ENCODE measurements around the gene KRTAP25-1.

The KRTAP25-1 gene

DNA sequence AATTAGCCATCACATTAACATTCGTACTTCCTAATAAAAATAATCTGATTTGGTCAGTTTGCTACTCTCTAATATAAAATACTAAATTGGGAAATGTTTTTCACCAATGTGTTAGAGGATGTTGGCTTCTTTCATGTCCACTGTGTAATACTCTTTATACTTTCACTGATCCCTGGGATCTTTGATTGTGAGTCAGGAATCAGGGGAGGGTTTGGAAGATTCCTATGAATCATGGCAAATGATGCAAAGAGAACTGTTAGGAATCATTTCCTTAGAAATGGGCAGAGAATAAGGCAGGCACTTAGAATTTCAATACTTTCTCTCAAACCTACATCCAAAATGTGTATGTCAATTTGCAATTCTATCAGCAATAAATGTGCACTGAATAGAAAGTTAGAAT lies 37.5 kb downstream of the KRTAP25-1 start:
- intact Hi-C loops (cut with DNase I), result no loop called here
- no peak for DNase-seq

DNA sequence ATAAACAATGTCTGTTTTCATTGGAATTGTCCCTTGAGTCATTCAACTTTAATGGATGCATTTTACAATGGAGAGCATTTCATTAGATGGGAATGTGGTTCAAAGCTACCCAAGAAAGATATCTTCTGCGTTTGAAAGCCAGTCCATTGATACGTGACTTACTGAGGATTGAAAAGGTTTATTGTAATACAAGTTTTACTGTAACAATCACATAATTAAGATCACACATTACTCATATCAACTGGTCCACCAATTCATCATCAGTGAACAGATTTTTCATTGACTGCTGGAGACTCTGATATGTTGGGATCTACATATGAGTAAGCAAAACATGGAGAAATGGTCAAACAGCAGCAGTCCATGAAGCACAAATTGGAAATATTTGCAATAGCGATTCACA lies 39.4 kb downstream of the KRTAP25-1 start:
- intact Hi-C loops (cut with DNase I), result no loop called here
- no peak for DNase-seq

DNA sequence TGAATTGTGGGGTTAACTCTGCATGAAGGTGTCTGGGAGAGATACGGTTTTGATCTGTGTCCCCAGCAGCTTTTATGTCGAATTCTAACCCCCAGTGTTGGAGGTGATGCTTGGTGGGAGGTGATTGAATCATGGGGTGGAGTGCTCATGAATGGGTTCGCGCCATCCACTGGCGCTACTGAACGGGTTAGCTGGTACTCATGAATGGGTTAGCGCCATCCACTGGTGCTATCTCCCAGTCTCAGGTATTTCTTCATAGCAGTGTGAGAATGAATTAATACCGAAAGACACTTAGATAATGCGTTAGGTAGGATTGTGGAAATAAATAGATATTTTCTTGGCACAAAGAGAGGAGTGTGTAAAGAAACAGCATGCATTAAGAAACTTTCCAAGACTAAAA lies 40.5 kb downstream of the KRTAP25-1 start:
- intact Hi-C loops (cut with DNase I), result no loop called here
- DNase-seq, result no peak

DNA sequence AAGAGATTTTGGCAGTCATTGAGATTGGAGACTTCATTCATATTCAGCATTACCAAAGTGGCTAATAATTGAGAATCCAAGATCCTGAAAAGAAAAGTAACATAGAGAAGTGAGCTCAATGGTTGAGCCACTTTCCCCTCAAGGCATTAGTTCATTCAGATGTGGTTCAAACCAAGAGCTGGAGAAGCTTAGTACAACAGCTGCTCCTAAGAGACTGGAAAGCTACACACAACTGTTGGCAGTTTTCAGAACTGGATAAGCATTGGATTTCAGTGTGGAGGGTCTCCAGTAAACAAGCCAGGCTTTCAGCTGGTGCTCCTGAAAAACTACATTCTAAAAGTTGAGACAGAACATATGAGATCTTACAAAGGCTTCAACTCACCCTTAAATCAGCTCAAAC lies 44.3 kb downstream of the KRTAP25-1 start:
- no peak for DNase-seq
- intact Hi-C loops (cut with DNase I), result no loop called here

DNA sequence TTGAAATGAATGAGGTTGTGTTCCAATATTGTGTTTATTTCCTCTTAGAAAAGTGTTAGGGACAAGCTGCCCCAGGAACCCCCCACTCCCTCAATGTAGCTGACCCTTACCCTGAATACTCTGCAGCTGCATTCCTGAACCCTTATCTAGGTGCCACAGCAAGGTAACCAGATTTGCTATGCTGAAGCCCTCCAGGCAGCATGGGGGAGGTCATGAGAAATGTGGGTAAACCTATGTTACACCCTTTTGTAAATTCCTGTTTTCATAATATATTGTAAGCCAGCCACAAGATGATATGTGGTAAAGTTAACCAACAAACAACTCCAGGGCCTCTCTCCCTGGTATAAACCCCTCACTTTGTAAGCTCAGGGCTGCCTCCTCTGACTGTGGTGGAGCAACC lies 45.6 kb downstream of the KRTAP25-1 start:
- intact Hi-C loops (cut with DNase I), result no loop called here
- no peak for DNase-seq

DNA sequence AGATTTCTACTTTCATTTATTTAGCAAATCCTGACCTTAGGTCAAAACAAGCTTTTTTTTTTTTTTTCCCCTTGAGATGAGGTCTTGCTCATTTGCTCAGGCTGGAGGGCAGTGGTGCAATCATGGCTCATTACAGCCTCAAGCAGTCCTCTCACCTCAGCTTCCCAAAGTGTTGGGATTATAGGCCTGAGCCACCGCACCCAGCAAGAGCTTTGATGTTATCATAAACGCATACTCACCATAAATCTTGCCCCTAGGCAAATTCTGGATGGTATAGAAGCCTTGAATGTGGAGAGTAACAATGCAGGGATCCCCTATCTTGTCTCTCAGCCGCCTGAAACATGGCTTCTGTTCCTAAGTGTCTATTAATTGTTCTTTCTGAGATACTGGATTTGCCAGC lies 48.7 kb downstream of the KRTAP25-1 start:
- intact Hi-C loops (cut with DNase I), result no loop called here
- no peak for DNase-seq
